ENCODE measurements around the gene TRAK1.

Gene TRAK1

DNA sequence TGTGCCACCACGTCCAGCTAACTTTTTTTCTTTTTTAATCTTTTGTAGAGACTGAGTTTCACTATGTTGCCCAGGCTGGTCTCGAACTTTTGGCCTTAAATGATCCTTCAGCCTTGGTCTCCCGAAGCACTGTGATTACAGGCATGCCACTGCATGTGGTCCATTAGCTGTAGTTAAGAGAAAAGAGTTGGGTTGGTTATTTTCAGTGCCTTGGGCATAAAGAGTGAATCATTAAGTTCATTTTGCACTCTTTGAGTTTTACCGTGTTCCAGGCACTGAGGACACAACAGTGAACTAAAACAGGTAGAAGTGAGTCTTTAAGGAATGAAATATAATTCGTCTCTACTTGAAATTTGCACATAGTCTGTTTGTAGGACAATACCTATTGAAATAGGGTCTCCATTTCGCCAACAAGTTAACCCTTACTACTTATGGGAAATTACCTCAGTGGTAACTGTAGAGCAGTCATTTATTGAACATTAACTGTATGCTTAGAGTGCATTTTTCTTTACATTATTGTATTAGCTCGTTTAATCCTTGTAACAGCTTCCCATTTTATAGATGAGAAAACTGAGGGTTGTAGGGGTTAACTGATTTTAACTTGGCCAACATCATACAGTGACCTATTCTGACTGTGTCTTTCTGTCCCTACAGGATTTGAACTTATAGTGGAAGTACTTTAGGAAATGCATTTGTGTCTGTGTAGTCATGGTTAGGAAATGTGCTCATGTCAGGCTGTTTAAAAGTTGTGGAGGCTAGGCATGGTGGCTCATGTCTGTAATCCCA lies 22.7 kb upstream of the TRAK1 start:
- DNase-seq (ENCODE audit: low spot score): no peak

DNA sequence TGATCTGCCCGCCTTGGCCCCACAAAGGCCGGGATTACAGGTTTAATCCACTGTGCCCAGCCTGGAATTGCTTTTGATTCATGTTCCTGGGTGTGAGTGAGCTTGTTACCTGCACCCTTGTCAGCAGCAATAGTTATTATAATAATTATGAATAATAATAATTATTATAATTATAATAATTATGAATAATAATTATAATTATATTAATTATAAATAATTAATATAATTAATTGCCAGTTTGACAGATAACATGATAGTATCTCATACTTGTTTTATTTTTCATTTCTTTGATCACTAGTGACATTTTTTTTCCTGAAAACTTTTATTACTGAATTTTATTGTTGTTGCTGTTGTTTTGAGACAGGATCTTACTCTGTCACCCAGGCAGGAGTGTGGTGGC lies 21.1 kb upstream of the TRAK1 start:
- DNase-seq (ENCODE audit: low spot score): no peak

DNA sequence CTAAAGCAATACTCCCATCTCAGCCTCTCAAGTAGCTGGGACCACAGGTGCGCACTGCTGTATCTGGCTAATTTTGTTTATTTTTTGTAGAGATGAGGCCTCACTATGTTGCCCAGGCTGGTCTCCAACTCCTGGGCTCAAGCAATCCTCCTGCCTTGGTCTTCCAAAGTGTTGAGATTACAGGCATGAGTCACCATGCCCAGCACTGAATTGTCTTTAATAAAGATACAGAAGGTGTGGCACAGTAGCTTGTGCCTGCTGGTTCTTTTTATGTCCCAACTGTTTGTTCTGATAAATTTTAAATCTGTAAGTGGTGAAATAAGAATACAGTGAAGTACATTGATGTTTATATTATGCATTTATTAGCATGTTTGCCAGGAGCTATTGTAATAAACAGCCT lies 20.6 kb upstream of the TRAK1 start:
- no peak for DNase-seq (ENCODE audit: low spot score)

DNA sequence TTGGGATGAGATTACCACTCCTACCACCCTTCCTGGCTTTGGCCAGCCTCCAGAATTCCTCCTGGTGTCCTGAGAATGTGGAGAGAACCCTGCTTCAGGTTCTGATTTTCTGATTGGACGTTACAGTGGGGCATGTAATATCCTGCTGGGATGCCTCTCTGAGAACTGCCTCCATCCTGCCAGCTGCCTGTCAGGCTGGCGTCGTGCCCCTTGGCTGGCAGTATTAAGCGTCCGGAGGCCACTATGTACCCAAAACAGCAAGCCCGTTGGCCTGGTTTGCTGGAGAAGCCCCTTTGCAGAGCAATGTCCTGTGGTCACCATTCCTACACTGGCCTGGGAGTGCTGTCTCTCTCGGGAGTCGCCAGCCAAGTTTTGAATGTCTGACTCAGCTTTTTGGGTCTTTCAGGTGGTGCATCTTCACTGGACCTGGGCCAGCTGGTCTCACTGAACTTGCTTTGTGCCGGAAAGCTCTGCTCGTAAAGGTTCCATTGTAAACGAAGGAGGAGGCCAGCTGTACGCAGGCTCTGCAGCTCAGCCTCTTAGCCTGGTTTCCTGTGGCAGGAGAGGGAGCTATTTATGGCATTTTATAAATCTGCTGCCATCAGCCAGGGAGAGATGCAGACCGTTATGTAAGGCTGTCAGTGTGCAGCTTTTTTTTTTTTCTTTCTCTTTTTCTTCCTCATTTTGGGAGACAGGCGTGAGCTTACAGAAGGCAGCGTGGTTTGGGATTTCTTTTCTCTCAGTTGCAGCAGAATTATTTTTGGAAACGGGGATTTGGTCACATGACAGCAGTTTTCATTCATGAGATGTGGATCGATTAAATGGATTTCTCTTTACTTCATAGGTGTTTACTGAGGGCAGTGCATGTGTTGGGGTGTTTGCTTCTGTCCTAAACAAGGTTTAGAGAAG lies 19.0 kb upstream of the TRAK1 start:
- peak; percentile 81 for DNase-seq (ENCODE audit: low spot score)

DNA sequence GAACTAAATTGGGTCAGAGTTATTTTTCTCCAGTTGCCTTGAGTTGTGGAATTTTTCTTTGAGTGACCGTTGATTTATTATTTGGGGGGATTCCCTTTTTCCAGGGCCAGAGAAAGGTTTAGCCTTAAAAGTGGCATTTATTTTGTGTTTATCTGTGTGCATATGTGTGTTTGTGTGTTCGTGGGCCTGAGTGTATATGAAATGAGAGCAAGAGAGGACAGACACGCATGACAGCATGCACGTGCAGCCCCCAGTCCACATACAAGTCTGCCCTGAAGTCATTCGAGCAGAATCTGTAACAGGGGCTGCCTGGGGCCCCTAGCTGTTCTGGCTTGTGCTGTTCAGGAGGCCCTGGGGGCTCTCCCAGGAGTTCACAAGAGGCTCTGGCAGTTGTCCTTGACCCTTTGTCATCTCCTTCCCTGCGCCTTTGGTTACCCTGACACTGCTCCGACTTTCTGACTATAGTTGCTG lies 18.3 kb upstream of the TRAK1 start:
- no peak for DNase-seq (ENCODE audit: low spot score)

DNA sequence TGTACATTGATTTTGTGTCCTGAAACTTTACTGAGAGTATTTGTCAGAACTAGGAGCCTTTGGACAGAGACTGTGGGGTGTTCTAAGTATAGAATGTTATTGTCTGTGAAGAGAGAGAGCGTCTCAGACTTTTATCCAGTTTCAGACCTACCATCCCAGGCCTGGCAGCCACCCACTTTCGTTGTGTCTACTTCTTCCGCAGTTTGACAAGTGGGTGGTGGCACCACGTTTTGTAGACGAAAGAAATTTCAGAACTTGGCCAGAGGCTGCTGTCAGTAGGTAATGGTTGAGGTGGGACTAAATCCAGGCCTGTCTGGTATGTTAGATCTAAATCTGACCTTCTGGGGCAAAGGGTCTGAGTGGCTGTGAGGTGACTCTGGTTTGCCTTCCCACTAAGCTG lies 13.4 kb upstream of the TRAK1 start:
- DNase-seq (ENCODE audit: low spot score): no peak

DNA sequence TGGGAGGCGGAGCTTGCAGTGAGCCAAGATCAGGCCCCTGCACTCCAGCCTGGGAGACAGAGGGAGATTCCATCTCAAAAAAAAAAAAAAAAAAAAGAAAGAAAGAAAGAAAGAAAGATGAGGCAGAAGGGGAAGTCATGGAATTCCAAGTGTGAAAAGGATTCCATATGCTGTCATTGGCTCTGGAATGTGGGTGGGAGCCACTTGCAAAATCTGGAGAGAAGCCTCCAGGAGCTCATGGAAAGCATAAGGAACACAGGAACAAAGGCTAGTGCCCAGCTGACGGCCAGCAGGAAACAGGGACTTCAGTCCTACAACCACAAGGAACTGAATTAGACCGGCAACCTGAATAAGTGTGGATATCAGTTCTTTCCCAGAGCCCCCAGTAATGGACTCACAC lies 12.5 kb upstream of the TRAK1 start:
- DNase-seq (ENCODE audit: low spot score): no peak

DNA sequence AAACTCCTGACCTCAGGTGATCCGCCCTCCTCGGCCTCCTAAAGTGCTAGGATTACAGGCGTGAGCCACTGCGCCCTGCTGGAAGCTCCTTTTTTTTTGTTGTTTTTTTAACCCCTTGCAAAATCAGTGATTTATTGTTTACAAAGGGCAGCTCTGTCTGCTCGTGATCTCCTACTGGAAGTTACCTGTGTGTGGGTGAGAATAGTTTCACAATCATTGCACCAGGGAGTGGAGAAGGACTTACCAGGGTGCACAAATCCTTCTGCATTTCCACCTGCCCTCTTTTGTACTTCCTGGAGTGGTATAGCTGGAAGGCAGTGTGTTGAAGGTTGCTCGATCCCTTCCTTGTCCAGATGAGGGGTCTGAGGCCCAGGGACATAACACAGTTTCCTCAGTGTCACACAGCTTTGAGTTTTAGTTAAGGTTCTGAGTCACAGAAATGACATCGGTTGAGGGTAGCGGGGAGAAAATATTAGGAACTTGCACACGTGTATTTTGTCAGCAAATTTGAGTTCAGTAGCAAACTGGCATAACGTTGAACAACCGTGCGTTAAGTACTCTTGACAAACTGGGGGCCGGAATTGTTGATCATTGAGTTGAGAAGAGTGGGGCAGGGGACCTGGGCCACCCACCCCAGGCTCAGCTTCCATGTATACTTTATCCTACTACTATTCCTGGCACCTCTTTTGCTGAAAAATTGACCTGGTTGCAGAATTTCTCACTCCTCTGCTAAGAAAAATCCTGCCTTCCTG lies 11.3 kb upstream of the TRAK1 start:
- DNase-seq (ENCODE audit: low spot score): no peak

DNA sequence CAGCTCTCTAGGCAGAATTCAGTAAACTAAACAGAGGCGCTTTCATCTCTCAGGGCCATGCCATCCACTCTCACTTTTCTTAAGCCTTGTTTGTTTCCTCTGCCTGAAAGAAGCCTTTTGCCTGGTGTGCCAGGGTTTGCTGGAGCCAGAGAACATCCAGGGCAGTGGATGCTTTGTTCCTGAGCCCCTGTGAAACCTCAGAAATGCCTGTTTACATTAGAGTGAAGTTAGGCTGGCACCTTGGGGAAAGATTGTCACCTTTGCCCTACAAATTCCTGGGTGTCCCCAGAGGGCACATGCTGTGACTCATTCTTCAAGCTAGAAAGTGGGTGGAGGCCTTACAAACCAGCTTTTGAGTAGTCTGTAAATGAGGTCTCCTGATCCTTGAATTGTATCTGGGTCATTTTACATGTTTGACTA lies 10.7 kb upstream of the TRAK1 start:
- DNase-seq (ENCODE audit: low spot score): peak; percentile 80

DNA sequence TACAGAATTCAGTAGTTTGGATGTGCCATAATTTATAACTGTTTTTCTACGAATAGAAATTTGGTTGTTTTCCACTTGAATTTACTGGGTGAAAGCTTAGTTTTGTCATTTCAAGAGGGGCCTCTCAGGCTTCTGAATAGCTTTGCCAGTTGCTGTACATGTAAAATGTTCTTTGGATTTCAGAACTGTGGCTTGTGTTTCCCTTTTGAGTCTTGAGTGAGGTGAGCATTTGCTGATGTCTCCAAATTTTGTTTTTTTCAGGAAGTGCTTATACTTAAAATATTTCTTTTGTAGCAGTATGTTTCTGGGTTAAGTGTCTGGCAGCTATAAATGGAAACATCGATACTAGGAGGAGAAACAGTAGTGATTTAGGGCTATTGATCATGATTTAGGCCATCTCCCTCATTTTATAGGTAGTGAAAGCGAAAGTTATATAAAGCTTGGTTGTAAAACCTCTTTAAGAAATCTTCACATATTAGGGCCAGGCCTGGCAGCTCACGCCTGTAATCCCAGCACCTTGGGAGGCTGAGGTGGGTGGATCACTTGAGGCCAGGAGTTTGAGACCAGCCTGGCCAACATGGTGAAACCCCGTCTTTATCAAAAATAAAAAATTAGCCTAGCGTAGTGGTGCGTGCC lies 9.2 kb upstream of the TRAK1 start:
- no peak for DNase-seq (ENCODE audit: low spot score)

DNA sequence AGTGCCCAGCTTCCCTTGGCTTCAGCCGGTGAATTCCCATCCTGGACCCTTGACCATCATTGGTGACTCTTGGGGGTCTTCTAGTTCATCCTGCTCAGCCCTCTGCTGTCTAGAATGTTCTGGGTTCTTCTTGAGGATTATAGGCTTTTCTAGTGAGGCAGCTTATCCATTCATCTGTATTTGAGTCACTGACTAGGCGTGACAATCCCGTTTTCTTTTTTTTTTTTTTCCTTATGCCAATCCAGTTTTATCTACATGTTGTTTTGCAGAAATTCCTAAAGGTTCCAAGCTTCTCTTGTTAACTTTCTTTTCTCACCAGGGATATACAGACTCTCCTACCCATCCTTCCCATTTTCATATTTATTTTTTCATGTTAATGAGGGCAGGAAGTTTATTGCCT lies 6.6 kb upstream of the TRAK1 start:
- DNase-seq (ENCODE audit: low spot score): no peak

DNA sequence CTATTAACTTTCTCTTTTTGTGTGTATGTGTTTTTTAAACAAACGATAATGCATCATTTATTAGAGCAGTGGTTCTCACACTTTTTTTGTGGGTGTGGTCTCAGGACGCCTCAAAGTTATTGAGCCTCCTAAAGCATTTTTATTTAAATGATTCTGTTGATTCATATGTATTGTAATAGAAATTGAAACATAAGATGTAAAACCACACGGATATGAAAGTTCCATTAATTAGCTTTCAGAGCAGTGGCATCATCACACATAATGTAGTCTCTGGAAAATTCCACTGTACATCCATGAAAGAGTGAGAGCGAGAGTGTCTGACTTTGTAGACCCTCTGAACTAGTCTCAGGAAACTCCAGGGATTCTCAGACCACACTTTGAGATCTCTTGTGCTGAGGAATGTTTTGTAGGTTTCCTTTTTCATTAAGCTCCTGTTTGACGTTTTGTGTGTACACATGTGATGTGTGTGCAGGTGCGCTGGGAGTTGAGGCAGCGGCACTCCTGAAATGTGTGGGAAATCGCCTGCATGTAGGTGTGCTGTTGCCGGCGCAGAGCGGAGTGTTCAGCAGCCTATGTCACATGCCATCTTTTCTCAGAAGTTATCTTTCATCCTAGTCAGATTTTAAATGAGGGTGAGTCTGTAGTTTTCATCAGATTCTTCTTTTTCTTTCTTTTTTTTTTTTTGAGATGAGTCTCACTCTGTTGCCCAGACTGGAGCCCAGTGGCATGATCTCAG lies 5.3 kb upstream of the TRAK1 start:
- DNase-seq (ENCODE audit: low spot score): no peak

DNA sequence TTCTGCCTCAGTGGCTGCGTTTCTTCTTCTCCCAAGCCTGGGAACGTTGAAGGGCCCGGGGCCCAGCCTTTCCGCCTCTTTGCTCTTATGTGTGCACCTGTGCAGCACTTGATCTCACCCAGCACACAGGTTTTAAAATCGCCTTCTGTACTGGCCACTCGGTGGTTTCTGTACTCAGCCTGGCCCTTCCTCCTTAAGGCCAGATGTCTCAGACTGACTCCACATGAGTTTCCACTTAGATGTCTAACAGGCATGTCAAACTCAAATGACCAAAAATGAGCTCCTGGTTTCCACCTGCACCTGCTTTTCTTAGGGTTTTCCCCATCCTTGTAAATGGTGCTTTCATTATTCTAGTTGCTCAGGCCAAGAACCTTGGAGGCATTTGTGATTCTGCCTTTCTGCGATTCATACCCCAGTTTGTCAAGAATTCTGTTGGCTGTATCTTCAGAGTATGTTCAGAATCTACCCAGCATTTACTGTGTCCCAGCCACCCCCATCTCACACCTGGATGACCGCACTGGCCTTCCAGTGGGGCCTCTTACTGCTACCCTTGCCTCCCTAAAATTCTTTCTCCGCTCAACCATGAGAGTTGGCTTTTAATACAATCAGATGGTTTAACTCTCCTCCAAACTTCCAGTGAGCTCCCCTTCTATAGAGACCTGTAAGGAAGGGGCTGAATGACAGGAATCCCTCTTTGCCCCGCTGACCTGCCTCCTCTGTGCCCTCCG lies 2.2 kb upstream of the TRAK1 start:
- DNase-seq (ENCODE audit: low spot score): no peak

DNA sequence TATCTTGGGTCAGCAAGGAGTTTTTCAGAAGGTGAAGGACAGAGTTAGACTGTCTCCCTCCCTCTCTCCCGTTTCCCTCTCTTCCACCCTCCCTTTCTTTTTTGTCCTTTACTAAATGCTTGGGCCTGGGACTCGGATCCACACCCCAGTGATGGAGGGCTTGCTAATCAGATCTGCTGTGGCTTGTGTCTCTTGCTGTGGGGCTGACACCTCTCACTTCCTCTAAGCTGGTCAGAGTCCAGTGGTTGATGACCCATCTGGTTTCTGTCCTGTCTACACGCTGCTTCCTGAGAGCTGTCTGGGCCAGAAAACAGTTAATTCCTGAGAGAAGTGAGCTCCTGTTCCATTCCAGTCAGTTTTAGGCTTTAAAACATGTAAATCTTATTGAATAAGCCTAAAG lies 849 bp downstream of the TRAK1 start:
- no peak for DNase-seq (ENCODE audit: low spot score)

DNA sequence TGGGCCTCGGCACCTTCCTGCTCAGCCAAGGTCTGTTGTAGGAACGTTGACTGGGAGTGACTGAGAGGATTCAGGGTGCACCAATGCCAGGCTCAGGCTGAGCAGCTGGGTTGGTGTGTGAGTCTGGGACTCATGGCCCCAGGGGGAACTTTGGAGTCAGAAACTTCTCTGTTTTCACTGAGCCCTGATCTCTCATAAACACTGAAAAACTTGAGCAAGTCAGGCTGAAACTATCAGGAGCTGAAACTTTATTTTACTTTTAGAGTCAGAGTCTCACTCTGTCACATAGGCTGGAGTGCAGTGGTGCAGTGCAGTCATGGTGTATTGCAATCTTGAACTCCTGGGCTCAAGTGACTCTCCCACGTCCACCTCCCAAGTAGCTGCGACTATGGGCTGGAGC lies 3.0 kb downstream of the TRAK1 start:
- DNase-seq (ENCODE audit: low spot score): no peak

DNA sequence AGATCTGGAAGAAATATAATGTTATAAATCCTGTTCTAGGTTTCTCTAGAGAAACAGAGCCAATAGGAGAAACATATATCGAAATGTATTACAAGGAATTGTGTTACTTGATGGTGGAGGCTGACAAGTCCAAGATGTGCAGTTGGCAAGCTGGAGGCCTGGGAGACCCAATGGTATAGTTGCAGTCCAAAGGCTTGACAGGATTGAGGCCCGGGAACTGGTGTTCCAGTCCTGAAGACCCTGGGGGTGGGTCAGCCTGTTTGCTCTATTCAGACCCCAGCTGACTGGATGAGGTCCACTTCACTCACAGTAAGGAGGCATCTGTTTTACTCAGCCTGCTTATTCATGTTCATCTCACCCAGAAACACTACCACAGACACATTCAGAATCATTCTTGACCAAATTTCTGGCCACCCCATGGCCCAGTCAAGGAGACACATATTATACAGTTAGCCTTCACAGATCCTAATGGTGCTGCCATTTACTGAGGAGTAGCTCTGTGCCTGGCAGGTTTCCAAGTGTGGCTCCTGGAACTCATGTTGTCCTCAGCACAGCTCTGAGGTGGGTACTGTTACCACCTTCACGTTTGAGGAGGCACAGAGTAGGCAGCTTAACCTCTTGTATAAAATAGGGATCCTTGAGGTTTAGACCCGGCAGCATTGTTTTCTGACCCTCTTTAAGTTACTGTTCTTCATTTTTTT lies 3.7 kb downstream of the TRAK1 start:
- DNase-seq (ENCODE audit: low spot score): no peak

DNA sequence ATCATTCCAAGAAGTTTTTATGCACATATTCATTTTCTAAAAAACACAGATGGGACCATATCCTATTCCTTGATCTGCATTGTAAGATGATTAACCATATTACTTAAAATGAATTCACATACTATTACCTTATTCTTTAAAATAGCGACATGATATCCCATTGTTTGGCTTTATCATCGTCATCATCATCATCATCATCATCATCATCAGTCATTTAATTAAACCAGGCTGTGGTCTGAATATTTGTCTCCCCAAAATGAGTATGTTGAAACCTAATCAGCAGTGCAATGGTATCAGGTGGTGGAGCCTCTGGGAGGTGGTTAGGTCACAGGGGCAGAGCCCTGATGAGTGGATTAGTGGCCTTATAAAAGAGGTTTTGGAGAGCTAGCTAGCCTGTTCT lies 4.4 kb downstream of the TRAK1 start:
- DNase-seq (ENCODE audit: low spot score): no peak

DNA sequence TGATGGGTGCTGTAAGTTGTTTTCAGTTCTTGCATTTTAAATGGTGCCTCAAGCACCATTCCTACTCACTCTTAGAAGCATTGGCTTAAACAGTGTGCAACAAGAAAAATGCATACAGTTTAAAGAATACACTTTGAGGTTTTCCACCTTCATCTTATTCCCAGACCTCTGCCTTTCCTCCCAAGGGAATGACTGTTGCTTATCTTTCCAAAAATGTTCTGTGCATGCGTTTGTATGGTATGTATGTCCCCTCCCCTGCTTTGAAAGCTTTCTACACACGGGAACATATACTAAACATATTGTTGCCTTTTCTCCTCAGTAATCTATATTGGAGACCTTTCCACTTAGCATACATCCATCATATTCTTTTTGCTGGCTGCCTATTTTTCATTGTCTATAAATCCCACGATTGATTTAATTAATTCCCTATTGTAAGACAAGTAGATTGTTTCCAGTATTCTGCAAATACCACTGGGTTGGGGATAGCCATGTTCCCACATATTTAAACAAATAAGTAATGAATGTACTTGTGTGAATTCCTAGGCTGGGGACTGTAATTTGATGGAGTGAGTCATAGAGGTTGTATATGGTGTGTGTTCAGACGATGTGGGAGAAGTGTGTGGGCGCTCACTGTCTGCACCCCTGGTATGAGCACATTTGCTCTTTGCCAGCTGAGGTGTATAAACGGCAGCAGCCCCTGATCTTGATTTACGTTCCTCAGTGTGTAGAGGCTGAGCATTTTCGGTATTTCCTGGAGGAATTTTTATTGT lies 5.8 kb downstream of the TRAK1 start:
- DNase-seq (ENCODE audit: low spot score): no peak

DNA sequence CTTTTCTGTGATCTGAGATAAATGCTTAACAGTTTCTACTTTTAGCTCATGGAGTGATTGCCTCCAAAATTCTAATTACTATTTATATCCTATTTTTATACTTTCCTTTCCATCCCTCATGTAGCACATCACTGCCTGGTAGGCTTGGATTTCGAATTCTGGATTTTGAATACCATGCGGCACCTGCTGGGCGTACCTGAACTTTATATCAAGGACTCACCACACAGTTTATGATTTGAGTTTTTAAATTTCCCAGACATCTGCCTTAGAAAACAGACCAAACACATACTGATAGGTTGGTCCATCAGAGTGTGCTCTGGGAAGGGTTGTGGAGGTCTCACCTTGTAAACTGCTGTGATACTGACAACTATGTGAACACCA lies 6.4 kb downstream of the TRAK1 start:
- DNase-seq (ENCODE audit: low spot score): no peak

Measured in globus pallidus (tissue), 1 donor.